ENCODE measurements around the gene SMCR8. TPM values are rescaled to one million over a fixed set of nuclear protein-coding genes. Genes with fewer than 3 reads are reported as not detected.
A peak's percentile ranks its signal among the peaks of the same experiment; 100 is the strongest.

The SMCR8 gene
- total and polyA plus RNA-seq, 2 of the 8 experiments (the other 6 are each of a cell fraction or from before 2014, with no cell fraction given) = 6.9 to 18.5 TPM

GRCh38 chr17:18323007-18323406, 7.9 kb downstream of the SMCR8 start:
- no peak overlapping the region for H3K9ac ChIP-seq (replicated peaks in 1 of 4; ENCODE audit: extremely low read depth in 1 of 4, low read depth in 3 of 4, low read length in 3 of 4)
- H3K4me1 ChIP-seq (replicated peaks in 1 of 4; ENCODE audit: control insufficient read depth in 3 of 4, insufficient read depth in 4 of 4, low read length in 3 of 4) = peaks cover 0 to 3% (median 0%) of the 10 kb centered on the region in 4 experiments; a peak in 1 of 7 replicates
- H3K27me3 ChIP-seq (replicated peaks in 1 of 4; ENCODE audit: control insufficient read depth in 3 of 4, extremely low read depth in 1 of 4, insufficient read depth in 3 of 4, low read length in 3 of 4) = no peaks in the 10 kb centered on the region
- no peak overlapping the region for H3K27ac ChIP-seq (ENCODE audit: low read depth, low read length)
- 68% methylated on average over 3 of the region's 3 CpGs; no CpG with 5 or more reads in 1 of the 2 experiments for WGBS, 2 experiments (ENCODE audit: extremely low coverage in 1 of 2, insufficient coverage in 1 of 2, insufficient read length in 1 of 2, insufficient replicate concordance in 2 of 2, low coverage in 1 of 2, low lambda C conversion rate in 2 of 2, missing lambda C conversion rate in 1 of 2)
- H3K79me1 ChIP-seq (ENCODE audit: low read depth, low read length) = peaks cover 12% of the 10 kb centered on the region
- H3K79me2 ChIP-seq (ENCODE audit: control insufficient read depth in 1 of 2, insufficient read depth in 2 of 2, low read length in 2 of 2) = peaks cover 0 to 23% of the 10 kb centered on the region in 2 experiments; a peak in 2 of 4 replicates
- H3K4me3 ChIP-seq (ENCODE audit: extremely low read depth in 1 of 4, insufficient read depth in 2 of 4, low read depth in 3 of 4, low read length in 4 of 4) = no peak overlapping the region
- no peaks in the 10 kb centered on the region for H3K9me3 ChIP-seq (ENCODE audit: insufficient read depth in 2 of 2, low read depth in 1 of 2, low read length in 1 of 2)
- no peak overlapping the region for H2AK5ac ChIP-seq (ENCODE audit: low read depth, low read length)
- no peak overlapping the region for H3K14ac ChIP-seq (ENCODE audit: insufficient read length)
- H3K23ac ChIP-seq (ENCODE audit: insufficient read length) = no peak overlapping the region
- DNase-seq (ENCODE audit: low read depth in 1 of 2, low spot score in 2 of 2) = no peak
- H2BK5ac ChIP-seq (ENCODE audit: low read depth, low read length) = no peak overlapping the region
- peaks cover 14 to 35% (median 24%) of the 10 kb centered on the region in 4 experiments for H3K36me3 ChIP-seq (ENCODE audit: control insufficient read depth in 2 of 4, insufficient read depth in 4 of 4, low read length in 3 of 4)
- ChIA-PET CTCF (ENCODE audit: partially characterized antibody) (interaction anchor here (0.7 to 4.6 kb wide), 12 partner anchors 9 to 173 kb away, joined by 3 to 58 read pairs (median 4); no protein-coding TSS in a partner anchor), POLR2A (ENCODE audit: partially characterized antibody) (interaction anchor here (0.8 to 8.8 kb wide), 7 partner anchors 8 to 55 kb away, joined by 3 to 52 read pairs (median 4); partner anchors contain the start of genes EVPLL, SMCR8 and TOP3A)
- H2BK15ac ChIP-seq (ENCODE audit: low read length) = no peak overlapping the region
- H4K91ac ChIP-seq (replicated peaks; ENCODE audit: insufficient read length, low read length) = no peak overlapping the region
- H2AFZ ChIP-seq (ENCODE audit: low read length) = no peak overlapping the region
- H3K23me2 ChIP-seq (ENCODE audit: low read depth, low read length) = no peaks in the 10 kb centered on the region
- FAIRE-seq = no peak
- H3K4ac ChIP-seq (replicated peaks; ENCODE audit: insufficient read length, low read depth, low read length) = no peak overlapping the region
- no peak overlapping the region for H4K8ac ChIP-seq (ENCODE audit: extremely low read depth, insufficient read depth, low read length)
- H4K20me1 ChIP-seq (replicated peaks in 1 of 2; ENCODE audit: control insufficient read depth in 1 of 2, insufficient read depth in 2 of 2, low read length in 2 of 2) = peaks cover 4 to 24% of the 10 kb centered on the region in 2 experiments
- H3K18ac ChIP-seq (ENCODE audit: extremely low read depth, low read length) = no peak overlapping the region
- H3K56ac ChIP-seq (replicated peaks; ENCODE audit: insufficient read length, low read depth, low read length) = no peak overlapping the region
- H2BK120ac ChIP-seq (replicated peaks; ENCODE audit: low read depth, low read length) = no peak overlapping the region
- no peak overlapping the region for H4K5ac ChIP-seq (ENCODE audit: insufficient read length, low read depth, low read length)
- no peak overlapping the region for H2BK12ac ChIP-seq (ENCODE audit: low read depth, low read length)
- H3K4me2 ChIP-seq (ENCODE audit: insufficient read depth in 1 of 2, low read depth in 2 of 2, low read length in 2 of 2) = no peak overlapping the region
- H2BK20ac ChIP-seq (ENCODE audit: low read length) = no peak overlapping the region
- peak; percentile 9 to 25; a peak in 2 of 4 replicates for TF ChIP-seq RAD21 (IDR thresholded peaks at IDR 0.05 in 1 of 2, conservative IDR thresholded peaks at IDR 0.05 in 1 of 2; ENCODE audit: low read depth in 2 of 2, low read length in 2 of 2)
- no peak for TF ChIP-seq BCL11A (IDR thresholded peaks at IDR 0.05; ENCODE audit: low read depth in 2 of 2, low read length in 2 of 2)
- TF ChIP-seq GABPA (IDR thresholded peaks at IDR 0.05; ENCODE audit: borderline replicate concordance, insufficient read depth, low read length) = no peak
- no peak for TF ChIP-seq SP1 (IDR thresholded peaks at IDR 0.05; ENCODE audit: low read depth, low read length)
- TF ChIP-seq SIN3A (conservative IDR thresholded peaks at IDR 0.05 in 1 of 2, IDR thresholded peaks at IDR 0.05 in 1 of 2; ENCODE audit: low read depth in 1 of 2, low read length in 2 of 2) = no peak
- peak in 2 of 3 experiments; percentile 22 to 31; a peak in 2 of 4 replicates for TF ChIP-seq CTCF (IDR thresholded peaks at IDR 0.05; ENCODE audit: control extremely low read depth in 1 of 3, insufficient read depth in 1 of 3, low read depth in 1 of 3, low read length in 3 of 3)
- no peak for TF ChIP-seq TAF7 (optimal IDR thresholded peaks at IDR 0.05; ENCODE audit: borderline replicate concordance, low read depth, low read length)
- no peak for TF ChIP-seq EP300 (IDR thresholded peaks at IDR 0.05; ENCODE audit: borderline replicate concordance in 1 of 2, low read depth in 2 of 2, low read length in 2 of 2)
- TF ChIP-seq SRF (IDR thresholded peaks at IDR 0.05; ENCODE audit: low read depth, low read length) = no peak
- no peak for TF ChIP-seq NRF1 (IDR thresholded peaks at IDR 0.05; ENCODE audit: low read depth, low read length)
